Neural progenitor cell (in vitro differentiated cells): ENCODE measurements around the gene PRDM16. TPM values are rescaled to one million over a fixed set of nuclear protein-coding genes. Genes with fewer than 3 reads are reported as not detected.

Source experiments
- DNase-seq: peaks from one replicate; pipeline ENCODE4 v3.0.0-alpha.2; 2016; ENCODE audit warnings: low spot score
- H2AFZ ChIP-seq: fragments of 200-600 bp; sonication (generic); replicated peaks from 2 replicates; pipeline ENCODE4 v1.6.1; 2016; ENCODE audit warnings: antibody characterized with exemption
- H3F3A ChIP-seq: fragments of 200-600 bp; sonication (generic); 2 replicates; pipeline ENCODE4 v1.6.1; 2016; ENCODE audit warnings: antibody characterized with exemption, low read depth
- H3K27ac ChIP-seq: fragments of 200-600 bp; sonication (generic); 2 replicates; pipeline ENCODE4 v1.5.1; 2016; ENCODE audit warnings: mild to moderate bottlenecking
- H3K27me3 ChIP-seq: fragments of 200-600 bp; sonication (generic); 2 replicates; pipeline ENCODE4 v1.6.1; 2016; ENCODE audit warnings: mild to moderate bottlenecking, moderate library complexity
- H3K36me3 ChIP-seq: fragments of 200-600 bp; sonication (generic); 2 replicates; pipeline ENCODE4 v1.5.1; 2016
- H3K4me1 ChIP-seq: fragments of 200-600 bp; sonication (generic); 2 replicates; pipeline ENCODE4 v1.6.1; 2016; ENCODE audit warnings: mixed run types
- H3K4me2 ChIP-seq: fragments of 200-600 bp; sonication (generic); 2 replicates; pipeline ENCODE4 v1.6.1; 2016
- H3K4me3 ChIP-seq: fragments of 200-600 bp; sonication (generic); 2 replicates; pipeline ENCODE4 v1.5.1; 2016
- H3K79me2 ChIP-seq: fragments of 200-600 bp; sonication (generic); 2 replicates; pipeline ENCODE4 v1.6.1; 2016; ENCODE audit warnings: low read depth
- H3K9ac ChIP-seq: fragments of 200-600 bp; sonication (generic); 2 replicates; pipeline ENCODE4 v1.6.1; 2016
- H3K9me3 ChIP-seq: fragments of 200-600 bp; sonication (generic); 2 replicates; pipeline ENCODE4 v1.5.1; 2016; ENCODE audit warnings: low read depth
- H4K20me1 ChIP-seq: fragments of 200-600 bp; sonication (generic); 2 replicates; pipeline ENCODE4 v1.6.1; 2016; ENCODE audit warnings: low read depth
- H3K27ac Mint-ChIP-seq: 3 replicates; pipeline ENCODE4 v1.8.0; 2021; ENCODE audit warnings: mixed read lengths
- H3K27me3 Mint-ChIP-seq: 2 replicates; pipeline ENCODE4 v1.8.0; 2022; ENCODE audit warnings: low read depth, mild to moderate bottlenecking, inconsistent platforms, moderate library complexity, mixed read lengths; ENCODE audit not compliant: insufficient read depth
- H3K36me3 Mint-ChIP-seq: 3 replicates; pipeline ENCODE4 v1.8.0; 2021; ENCODE audit warnings: mixed read lengths
- H3K4me1 Mint-ChIP-seq: 3 replicates; pipeline ENCODE4 v1.8.0; 2021; ENCODE audit warnings: mixed read lengths
- H3K4me3 Mint-ChIP-seq: 3 replicates; pipeline ENCODE4 v1.8.0; 2021; ENCODE audit warnings: mild to moderate bottlenecking, moderate library complexity, mixed read lengths
- H3K9me3 Mint-ChIP-seq: 3 replicates; pipeline ENCODE4 v1.8.0; 2020; ENCODE audit warnings: mixed read lengths
- CTCF ChIP-seq: fragments of 200-600 bp; sonication (generic); IDR thresholded peaks from 2 replicates; pipeline ENCODE4 v1.5.1; 2017; ENCODE audit warnings: antibody characterized with exemption, mild to moderate bottlenecking
- EZH2 ChIP-seq: fragments of 200-600 bp; sonication (generic); IDR thresholded peaks from 2 replicates; pipeline ENCODE4 v1.6.1; 2017; ENCODE audit warnings: antibody characterized with exemption, mild to moderate bottlenecking, moderate library complexity
- EZH2phosphoT487 ChIP-seq: fragments of 200-600 bp; sonication (generic); IDR thresholded peaks from 2 replicates; pipeline ENCODE4 v1.6.1; 2017; ENCODE audit warnings: antibody characterized with exemption
- total RNA-seq: library from RNA; depleted of rRNA; stranded (reverse); fragments of >200 nt; gene quantifications from 2 replicates; pipeline ENCODE4 v1.2.3, GENCODE V29; 2015; ENCODE audit warnings: low replicate concordance

The PRDM16 gene
- total RNA-seq, 1 donor from 2014 or later: 1.9 TPM

DNA sequence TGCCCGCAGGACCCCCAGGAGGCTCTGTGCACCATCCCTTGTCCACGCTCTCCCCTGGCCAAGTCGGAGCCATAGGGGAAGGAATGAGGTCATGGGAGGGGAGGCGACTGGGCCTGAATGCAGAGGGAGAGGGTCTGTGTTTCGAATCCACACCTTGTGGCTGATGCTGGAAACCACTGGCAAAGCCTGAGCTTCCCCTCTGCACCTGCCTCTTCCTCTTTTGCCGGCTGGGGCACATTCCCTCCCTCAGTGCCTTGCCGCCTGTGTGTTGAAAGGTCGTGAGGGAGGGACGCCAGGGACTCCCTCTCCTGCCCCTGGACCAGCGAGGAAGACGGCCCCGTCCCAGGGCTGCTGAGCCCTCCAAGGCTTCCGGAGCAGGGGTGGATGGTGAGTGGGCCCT lies 27.3 kb downstream of the PRDM16 start:
- H3F3A ChIP-seq: peaks cover 1% of the 10 kb centered on the region
- H3K27ac ChIP-seq: no peak overlapping the region
- Mint-ChIP-seq H3K27me3 (peaks cover 8% of the 10 kb centered on the region), H3K4me1 (peaks cover 26% of the 10 kb centered on the region), H3K36me3 (no peaks in the 10 kb centered on the region), H3K27ac (peak overlapping the region; percentile 66), H3K9me3 (no peaks in the 10 kb centered on the region), H3K4me3 (no peak overlapping the region)
- H3K9me3 ChIP-seq: no peaks in the 10 kb centered on the region
- no peak overlapping the region for H3K9ac ChIP-seq
- H3K4me2 ChIP-seq: no peak overlapping the region
- H3K36me3 ChIP-seq: no peaks in the 10 kb centered on the region
- no peak for TF ChIP-seq CTCF
- no peak for TF ChIP-seq EZH2phosphoT487
- TF ChIP-seq EZH2: no peak
- H2AFZ ChIP-seq: no peak overlapping the region
- H3K4me3 ChIP-seq: no peak overlapping the region
- peaks cover 19% of the 10 kb centered on the region for H3K4me1 ChIP-seq
- DNase-seq: no peak
- H4K20me1 ChIP-seq: no peaks in the 10 kb centered on the region
- no peaks in the 10 kb centered on the region for H3K79me2 ChIP-seq
- no peaks in the 10 kb centered on the region for H3K27me3 ChIP-seq

- Histone ChIP-seq H3K27ac (no peak overlapping the region), H3K9me3 (no peaks in the 10 kb centered on the region), H2AFZ (no peak overlapping the region), H4K20me1 (no peaks in the 10 kb centered on the region), H3F3A (peaks cover 10% of the 10 kb centered on the region), H3K79me2 (no peaks in the 10 kb centered on the region), H3K36me3 (no peaks in the 10 kb centered on the region), H3K4me3 (no peak overlapping the region), H3K27me3 (no peaks in the 10 kb centered on the region), H3K4me2 (no peak overlapping the region), H3K9ac (no peak overlapping the region), H3K4me1 (peaks cover 28% of the 10 kb centered on the region)
- no peak for DNase-seq
- H3K4me3 Mint-ChIP-seq: no peak overlapping the region
- no peaks in the 10 kb centered on the region for H3K36me3 Mint-ChIP-seq
- H3K9me3 Mint-ChIP-seq: no peaks in the 10 kb centered on the region
- peaks cover 32% of the 10 kb centered on the region for H3K4me1 Mint-ChIP-seq
- H3K27me3 Mint-ChIP-seq: peaks cover 8% of the 10 kb centered on the region
- peak overlapping the region; percentile 66 for H3K27ac Mint-ChIP-seq
- no peak for TF ChIP-seq EZH2
- TF ChIP-seq EZH2phosphoT487: no peak
- no peak for TF ChIP-seq CTCF
Measured at GRCh38 chr1:3097231-3097630, 28.2 kb downstream of the PRDM16 start.

DNA sequence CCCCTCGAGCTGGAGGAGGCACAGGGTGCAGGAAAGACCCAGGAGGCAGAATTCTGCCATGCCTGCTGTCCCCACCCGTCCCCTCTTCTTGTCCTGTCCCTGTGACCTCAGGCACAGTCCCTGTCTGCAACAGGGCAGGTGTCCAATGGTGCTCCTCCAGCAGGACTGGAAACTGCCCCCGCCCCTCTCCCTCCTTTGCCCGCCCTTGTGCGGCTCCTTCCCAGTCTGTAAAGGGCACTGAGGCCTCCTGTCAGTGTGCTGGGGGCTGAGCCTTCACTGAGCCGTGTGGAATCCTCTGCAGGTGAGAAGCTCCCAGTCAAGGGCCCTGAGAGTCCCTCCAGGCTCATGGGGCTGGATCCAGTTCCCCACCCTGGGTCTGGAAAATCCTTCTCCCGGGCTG lies 28.9 kb downstream of the PRDM16 start:
- Histone ChIP-seq H3K4me2 (no peak overlapping the region), H3K79me2 (no peaks in the 10 kb centered on the region), H3F3A (peaks cover 10% of the 10 kb centered on the region), H3K9me3 (no peaks in the 10 kb centered on the region), H2AFZ (no peak overlapping the region), H3K27ac (no peak overlapping the region), H4K20me1 (no peaks in the 10 kb centered on the region), H3K27me3 (no peaks in the 10 kb centered on the region), H3K4me3 (no peak overlapping the region), H3K4me1 (peaks cover 34% of the 10 kb centered on the region), H3K9ac (no peak overlapping the region), H3K36me3 (no peaks in the 10 kb centered on the region)
- H3K27ac Mint-ChIP-seq: no peak overlapping the region
- no peak for DNase-seq
- no peaks in the 10 kb centered on the region for H3K9me3 Mint-ChIP-seq
- H3K36me3 Mint-ChIP-seq: no peaks in the 10 kb centered on the region
- H3K27me3 Mint-ChIP-seq: peaks cover 8% of the 10 kb centered on the region
- TF ChIP-seq CTCF: no peak
- no peak for TF ChIP-seq EZH2phosphoT487
- no peak for TF ChIP-seq EZH2
- H3K4me1 Mint-ChIP-seq: peaks cover 38% of the 10 kb centered on the region
- no peak overlapping the region for H3K4me3 Mint-ChIP-seq

GRCh38 chr1:3099861-3100260 lies 30.9 kb downstream of the PRDM16 start:
- Histone ChIP-seq H2AFZ (no peak overlapping the region), H3K4me1 (peaks cover 54% of the 10 kb centered on the region), H3K4me3 (no peak overlapping the region), H3K36me3 (no peaks in the 10 kb centered on the region), H3K9me3 (no peaks in the 10 kb centered on the region), H3K27ac (no peak overlapping the region), H3K9ac (no peak overlapping the region), H3K4me2 (no peak overlapping the region), H3F3A (peaks cover 28% of the 10 kb centered on the region), H3K79me2 (no peaks in the 10 kb centered on the region), H4K20me1 (no peaks in the 10 kb centered on the region), H3K27me3 (no peaks in the 10 kb centered on the region)
- Mint-ChIP-seq H3K36me3 (no peaks in the 10 kb centered on the region), H3K27ac (peak overlapping the region; percentile 99), H3K4me3 (no peak overlapping the region), H3K27me3 (peaks cover 10% of the 10 kb centered on the region), H3K9me3 (no peaks in the 10 kb centered on the region), H3K4me1 (peaks cover 58% of the 10 kb centered on the region)
- DNase-seq: no peak
- no peak for TF ChIP-seq CTCF
- no peak for TF ChIP-seq EZH2phosphoT487
